Activated CD8-positive, alpha-beta memory T cell treated with anti-CD3 and anti-CD28 coated beads for 48 hours (primary cell): ENCODE measurements around the gene ZDHHC12.

Source experiments
- DNase-seq, 3 experiments: peaks; one replicate each; pipeline ENCODE4 v3.0.0-alpha.2; 2020; ENCODE audit warnings: low read depth in 2 of 3, low spot score in 2 of 3

ZDHHC12 gene

GRCh38 chr9:128688501-128689292, 35.2 kb downstream of the ZDHHC12 start, which contains the start of gene SET:
Gene SET (plus strand): TSS chr9:128689222. CDS start chr9:128689583, 361 bp downstream.
- DNase-seq = peak; percentile 80 to 94 (median 85)

DNA sequence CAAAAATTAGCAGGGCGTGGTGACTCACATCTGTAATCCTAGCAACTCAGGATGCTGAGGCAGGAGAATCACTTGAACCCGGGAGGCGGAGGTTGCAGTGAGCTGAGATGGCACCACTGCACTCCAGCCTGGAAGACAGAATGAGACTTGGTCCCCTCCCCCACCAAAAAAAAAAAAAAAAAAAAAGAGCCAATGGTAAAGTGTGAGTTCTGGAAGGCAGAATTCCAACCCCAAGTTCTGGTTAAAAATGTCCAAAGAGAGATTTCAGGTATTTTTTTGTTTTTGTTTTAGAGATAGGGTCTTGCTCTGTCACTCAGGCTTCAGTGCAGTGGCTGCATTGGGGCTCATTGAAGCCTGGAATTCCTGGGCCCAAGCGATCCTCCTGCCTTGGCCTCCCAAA, 36.5 kb downstream of the ZDHHC12 start:
- DNase-seq = no peak

GRCh38 chr9:128685636-128686489, 38.1 kb downstream of the ZDHHC12 start:
- DNase-seq = no peak

DNA sequence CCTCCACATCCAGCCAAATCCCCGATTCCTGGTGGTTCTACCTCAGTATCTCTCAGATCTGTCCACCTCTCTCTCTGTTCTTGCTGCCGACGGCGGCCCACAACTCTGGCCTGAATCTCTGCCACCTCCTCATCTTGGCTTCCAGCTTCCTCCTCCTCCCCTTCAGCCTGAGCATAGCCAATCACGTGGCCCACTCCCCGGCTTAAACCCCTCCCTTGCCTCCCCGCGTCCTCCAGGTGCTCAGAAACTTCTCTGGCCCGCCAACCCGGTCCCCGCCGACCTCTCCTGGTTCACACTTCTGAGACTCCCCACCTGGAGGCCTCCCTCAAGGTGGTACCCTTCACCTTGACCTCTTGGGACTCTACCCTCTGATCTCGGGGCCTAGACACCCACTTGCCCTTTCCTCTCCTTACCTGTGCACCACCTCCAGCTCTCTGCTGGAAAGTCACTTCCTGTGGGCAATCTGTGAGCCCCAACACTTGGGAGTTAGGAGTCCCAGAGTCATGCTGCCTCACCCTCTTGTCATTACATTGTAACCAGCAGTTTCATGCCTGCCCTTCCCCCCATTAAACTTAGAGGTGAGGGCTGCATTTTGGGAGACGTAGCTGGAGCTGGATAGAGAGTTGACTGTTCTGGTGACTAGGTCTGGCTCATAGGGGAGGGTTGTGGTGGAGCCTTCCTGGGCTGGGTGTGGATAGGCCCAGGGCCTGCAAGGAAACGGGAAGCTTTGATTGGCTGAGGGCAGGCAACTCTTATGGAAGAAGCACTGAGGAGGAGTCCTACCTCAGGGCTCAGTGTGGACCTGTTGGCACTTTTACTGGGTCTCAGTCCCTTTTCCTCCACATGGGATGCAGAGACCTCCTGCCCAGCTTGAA, 39.4 kb downstream of the ZDHHC12 start:
- DNase-seq = peak in 2 of 3 experiments; percentile 50 to 55

DNA sequence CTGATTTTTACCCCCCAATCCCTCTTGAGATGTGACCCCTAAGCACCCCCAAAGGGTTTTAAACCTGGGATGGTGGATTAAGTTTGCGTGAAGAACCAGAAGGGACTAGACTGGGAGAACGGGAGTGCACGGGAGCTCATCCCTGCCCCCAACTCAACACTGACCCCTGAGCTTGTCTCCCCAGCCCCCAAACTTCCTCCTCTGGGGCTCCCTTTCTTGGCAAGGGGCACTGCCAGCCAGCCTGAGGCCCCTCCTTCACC, 39.9 kb downstream of the ZDHHC12 start:
- DNase-seq = no peak

GRCh38 chr9:128683340-128684064, 40.4 kb downstream of the ZDHHC12 start:
- DNase-seq = no peak

DNA sequence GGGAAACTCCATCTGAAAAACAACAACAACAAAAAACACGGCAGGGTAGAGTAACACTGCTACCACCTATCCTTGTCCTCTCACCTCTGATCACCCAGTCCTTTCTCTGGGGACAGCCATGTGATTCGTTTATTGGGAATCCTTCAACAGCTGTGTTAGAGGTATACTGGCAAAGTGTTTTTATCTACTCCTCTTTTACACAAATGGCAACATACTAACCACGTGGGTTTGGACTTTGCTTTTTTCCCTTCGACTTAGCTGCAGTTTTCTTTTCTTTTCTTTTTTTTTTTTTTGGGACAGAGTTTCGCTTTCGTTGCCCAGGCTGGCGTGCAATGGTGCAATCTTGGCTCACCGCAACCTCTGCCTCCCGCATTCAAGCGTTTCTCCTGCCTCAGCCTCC, 46.1 kb downstream of the ZDHHC12 start:
- DNase-seq = no peak

DNA sequence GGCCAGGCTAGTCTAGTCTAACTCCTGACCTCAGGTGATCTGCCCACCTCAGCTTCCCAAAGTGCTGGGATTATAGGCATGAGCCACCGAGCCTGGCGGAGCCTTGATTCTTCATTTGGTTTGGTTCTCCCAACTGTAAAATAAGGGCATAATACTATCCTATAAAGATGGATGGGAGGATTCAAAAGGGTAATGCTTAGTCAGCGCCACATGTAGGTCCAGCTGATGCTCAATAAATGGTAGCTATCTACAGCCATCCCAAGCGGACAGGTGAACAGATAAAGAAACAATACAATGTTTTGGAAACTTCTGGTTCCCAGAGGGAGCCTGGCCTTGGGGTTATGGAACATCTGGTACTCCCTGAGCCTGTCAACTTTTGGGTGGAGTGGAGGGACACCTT, 48.5 kb downstream of the ZDHHC12 start:
- no peak for DNase-seq
